ENCODE results near the gene COL18A1. TPM values are rescaled to one million over a fixed set of nuclear protein-coding genes. Genes with fewer than 3 reads are reported as not detected.
"Not testable (repeated sequence)": the region's sequence is repeated elsewhere in the genome, so short reads cannot be mapped to it uniquely, and the experiment has no call there.

The COL18A1 gene
- polyA plus RNA-seq, 3 donors: 90.2 to 118 (median 92.3) TPM

DNA sequence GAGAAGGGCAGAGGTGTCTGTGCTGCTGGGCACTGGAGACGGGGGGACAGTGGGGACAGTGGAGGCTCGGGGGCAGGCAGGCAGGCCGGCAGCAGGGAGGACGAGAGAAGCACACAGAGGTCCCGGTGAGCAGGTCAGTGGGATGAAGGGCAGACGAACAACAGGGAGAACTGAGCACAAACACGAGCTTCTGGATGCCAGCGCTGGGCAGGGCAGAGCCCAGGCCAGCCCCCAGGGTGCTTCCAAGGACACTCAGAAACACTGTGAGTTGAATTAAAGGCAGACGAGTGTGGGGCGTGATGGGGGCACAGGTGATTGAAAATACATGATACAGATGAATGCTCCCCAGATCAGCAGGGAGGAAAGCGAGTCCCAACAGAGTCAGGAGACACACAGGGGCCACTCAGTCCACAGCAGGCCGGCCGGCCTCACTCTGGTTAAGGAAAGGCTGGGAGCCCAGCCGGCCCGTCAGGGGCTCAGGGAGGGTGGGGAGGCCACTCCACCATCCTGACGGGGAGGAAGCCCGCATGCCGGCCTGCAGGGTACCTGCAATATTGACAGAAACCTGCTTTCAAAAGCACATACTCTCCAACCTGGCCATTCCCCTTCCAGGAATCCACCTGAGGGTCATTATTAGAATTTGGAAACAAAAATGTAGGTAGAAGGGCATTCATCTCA is 123.2 kb downstream of the COL18A1 start:
- DNase-seq (ENCODE audit: low read depth in 3 of 3, low spot score in 2 of 3): no peak

DNA sequence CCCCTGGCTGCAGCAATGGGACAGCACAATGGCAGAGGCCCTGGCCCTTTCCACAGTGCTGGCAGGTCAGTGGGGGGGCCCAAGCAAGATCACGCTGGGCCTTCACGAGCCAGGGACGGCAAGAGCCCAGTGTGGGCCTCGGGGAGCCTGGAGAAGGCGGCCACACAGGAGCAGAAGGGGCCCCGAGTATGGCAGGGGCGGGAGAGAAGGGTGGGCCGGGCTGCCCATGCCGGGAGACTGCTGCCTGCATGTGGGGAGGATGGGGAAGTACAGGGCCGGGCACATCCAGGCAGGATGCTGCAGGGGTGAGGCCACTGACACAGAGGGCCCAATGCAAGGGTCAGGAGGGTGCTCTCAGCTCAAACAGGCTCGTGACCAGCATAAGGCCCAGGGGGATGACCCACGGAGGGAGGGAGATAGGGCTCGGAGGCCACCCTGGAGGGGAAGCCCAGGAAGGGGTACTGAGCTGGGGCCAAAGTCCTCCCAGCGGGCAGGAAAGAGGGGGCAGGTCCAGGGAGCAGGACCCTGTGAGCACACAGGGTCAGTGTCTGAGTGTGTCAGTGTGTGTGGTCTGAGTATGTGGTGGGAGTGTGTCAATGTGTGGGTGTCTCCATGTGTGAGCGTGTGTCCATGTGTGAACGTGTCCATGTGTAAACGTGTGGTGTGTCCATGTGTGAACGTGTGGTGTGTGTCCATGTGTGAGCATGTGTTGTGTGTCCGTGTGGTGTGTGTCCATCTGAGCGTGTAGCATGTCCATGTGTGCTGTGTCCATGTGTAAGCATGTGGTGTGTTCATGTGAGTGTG is 124.2 kb downstream of the COL18A1 start:
- DNase-seq (ENCODE audit: low read depth in 3 of 3, low spot score in 2 of 3): no peak

GRCh38 chr21:45529785-45530422 is 124.9 kb downstream of the COL18A1 start:
- DNase-seq (ENCODE audit: low read depth in 3 of 3, low spot score in 2 of 3): no peak

- DNase-seq (ENCODE audit: low read depth in 3 of 3, low spot score in 2 of 3): no peak
These were observed 125.6 kb downstream of the COL18A1 start for GRCh38 chr21:45530423-45531113.

DNA sequence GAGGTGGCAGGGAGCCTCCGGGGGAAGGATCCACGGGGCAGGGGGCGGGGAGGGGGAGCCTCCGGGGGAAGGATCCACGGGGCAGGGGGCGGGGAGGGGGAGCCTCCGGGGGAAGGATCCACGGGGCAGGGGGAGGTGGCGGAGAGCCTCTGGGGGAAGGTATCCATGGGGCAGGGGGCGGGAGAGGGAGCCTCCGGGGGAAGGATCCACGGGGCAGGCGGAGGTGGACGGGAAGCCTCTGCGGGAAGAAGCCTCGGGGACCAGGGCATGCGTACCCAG is 126.1 kb downstream of the COL18A1 start:
- DNase-seq (ENCODE audit: low read depth in 3 of 3, low spot score in 2 of 3): not testable (repeated sequence)

DNA sequence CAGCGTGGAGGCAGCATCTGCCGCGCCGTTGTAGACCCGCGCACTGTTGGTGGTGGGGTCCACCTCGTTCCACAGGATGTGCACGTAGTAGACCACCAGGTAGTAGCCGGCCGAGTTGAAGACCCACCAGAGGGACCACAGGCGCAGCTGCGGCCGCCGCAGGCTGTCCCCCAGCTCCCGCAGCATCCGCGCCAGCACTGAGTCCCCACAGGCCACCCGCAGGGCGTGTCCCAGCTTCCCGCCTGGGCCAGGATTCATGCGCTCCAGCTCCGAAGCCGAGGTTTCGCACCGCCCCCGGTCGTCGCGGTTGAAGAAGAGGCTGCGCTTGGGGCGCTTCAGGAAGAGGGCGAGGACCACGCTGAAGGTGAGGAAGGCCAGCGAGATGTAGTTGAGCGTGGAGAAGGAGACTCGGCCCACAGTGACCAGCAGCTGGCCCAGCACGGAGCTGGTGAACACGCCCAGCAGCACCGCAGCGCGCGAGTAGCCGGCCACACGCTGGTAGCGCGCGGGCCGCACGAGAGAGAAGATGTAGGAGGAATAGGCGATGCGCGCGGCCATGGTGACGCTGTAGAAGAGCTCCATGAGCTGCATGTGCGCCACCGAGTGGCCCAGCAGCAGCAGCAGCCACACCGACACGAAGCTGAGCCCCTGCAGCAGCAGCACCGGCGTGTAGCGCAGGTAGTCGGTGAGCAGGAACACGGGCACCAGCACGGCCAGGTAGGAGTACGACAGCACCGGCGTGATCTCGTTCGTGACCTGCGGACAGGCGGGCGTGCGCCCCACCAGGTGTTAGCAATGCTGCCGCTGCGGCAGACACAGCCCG is 126.6 kb downstream of the COL18A1 start:
- no peak for DNase-seq (ENCODE audit: low read depth in 3 of 3, low spot score in 2 of 3)

DNA sequence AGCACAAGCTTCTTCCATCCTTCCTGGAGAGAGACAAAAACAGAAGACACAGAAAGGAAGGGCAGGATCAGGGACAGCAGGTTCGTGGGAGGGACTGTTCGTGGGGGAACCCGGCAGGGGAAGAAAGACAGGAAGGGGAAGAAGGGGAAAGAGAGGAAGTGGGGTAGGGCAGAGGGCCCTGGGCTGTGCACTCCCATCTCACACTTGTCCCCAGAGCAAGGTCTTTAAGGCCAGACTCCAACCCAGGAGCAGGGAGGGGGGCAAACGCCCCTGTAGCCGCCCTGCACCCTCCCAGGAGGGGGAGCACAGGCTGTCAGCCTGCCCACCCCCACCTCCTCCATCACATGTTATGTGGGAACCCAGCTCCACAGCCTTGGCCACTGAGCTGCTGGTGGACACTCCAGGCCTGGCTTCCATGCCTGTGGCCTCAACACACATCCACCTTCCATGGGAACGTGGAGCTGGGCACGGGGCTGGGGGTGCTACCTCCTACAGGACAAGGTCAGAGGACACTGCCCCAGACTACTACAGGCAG is 127.9 kb downstream of the COL18A1 start:
- DNase-seq (ENCODE audit: low read depth in 3 of 3, low spot score in 2 of 3): no peak

- no peak for DNase-seq (ENCODE audit: low read depth in 3 of 3, low spot score in 2 of 3)
These were observed 128.4 kb downstream of the COL18A1 start for GRCh38 chr21:45533361-45533845.

DNA sequence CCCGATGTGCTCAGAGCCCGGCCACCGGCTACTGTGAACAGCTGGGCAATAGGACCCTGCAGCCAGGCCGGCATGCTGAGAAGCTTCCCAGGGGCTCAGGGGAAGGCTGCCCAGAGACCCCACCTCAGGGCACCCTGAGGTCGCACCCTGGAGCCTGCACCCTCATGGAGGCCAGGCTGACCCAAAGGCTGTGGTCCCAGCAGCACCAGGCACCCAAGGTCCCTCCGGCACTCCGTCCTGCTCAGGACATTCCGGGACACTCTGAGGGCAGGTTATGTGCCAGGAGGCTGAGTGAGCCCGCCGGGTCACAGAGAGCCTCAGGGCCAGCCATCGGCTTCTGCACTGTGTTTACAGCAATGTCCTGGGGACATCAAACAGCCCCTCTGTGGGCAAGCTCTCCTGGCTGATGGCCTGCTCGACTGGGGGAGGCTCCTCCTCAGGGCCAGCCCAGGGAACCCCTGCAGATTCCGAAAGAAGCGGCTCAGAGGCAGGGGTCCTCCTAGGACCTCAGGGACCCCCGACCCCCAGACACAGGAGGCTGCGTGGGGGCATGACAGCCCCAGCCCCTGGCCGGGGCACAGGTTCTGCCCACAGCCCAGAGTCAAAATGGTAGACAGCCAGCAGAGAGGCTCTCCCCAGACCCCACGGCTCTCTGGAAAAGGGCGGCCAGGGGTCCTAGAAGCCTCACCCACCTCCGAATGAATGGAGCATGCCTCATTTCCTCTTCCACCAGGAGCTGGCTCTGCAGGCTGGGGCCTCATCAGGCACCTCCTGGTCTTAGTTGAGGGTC is 129.1 kb downstream of the COL18A1 start:
- no peak for DNase-seq (ENCODE audit: low read depth in 3 of 3, low spot score in 2 of 3)

DNA sequence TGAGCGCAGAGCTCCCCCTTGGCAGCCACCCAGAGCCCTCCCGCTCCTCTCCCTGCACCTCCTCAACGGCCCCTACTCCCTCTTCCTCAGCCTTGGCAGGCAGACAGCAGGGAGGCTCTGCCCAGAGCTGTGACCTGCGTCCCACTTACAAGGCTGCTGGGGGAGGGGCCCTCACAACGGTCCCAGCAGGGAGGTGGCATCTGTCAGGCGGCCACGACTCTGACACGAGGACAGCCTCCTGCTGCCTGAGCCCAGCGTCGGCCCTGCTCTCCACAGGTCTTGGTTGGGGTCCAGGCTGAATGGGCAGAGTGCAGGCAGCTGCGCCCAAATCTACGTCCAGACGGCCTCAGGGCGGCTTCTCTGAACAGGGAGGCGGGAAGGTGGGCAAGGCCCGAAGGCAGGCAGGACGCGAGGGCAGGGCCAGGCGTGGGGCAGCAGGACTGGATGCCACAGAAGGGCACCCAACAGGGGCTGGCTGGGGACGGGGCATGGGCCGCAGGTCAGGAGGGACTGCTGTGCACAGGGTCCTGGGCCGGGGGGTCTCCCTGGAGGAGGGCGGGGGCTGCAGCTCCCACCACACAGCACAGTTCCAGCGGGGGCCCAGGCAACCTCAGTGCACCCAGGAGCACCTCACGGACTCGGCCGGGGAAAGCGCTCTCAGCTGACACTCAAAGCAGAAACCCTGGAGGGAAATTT is 129.8 kb downstream of the COL18A1 start:
- DNase-seq (ENCODE audit: low read depth in 3 of 3, low spot score in 2 of 3): peak in 1 of 3 donors; percentile 36

- DNase-seq (ENCODE audit: low read depth in 3 of 3, low spot score in 2 of 3): no peak
These were observed 130.5 kb downstream of the COL18A1 start for GRCh38 chr21:45535341-45536081.

DNA sequence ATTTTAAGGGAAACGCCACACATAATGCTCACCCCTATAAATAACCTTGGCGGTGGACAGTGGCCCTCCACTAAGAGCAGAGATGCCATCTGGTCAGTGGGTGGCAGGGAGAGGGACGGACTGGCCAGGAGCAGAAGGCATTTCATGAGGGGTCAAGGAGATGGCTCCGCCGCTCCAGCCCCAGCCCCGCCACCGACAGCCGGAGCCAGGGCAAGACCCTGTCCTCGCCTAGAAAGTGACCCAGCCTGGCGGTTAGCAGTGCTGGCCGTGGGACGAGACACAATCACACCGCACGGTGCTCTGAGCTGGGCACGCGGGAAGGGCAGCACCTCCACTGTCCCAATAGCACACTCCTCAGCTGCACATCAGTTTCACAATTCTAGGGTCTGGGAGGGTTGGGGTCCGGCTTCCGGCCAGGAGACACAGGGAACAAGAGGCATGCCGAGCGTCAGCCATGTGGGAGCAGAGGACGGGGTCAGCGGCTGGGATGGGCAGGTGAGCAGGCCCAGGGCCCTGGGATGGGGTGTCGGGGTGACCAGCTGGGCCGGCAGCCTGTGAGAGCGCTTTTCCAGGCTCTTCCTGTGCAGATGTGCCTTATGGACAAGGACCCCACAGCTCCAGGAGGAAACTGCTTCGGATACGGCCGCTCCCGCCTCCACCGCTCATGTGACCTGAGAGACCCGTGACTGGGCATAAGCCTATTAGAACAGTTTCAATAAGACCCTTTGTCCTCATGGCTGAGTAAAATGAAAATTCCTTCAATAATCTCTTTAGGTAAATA is 131.5 kb downstream of the COL18A1 start:
- no peak for DNase-seq (ENCODE audit: low read depth in 3 of 3, low spot score in 2 of 3)

DNA sequence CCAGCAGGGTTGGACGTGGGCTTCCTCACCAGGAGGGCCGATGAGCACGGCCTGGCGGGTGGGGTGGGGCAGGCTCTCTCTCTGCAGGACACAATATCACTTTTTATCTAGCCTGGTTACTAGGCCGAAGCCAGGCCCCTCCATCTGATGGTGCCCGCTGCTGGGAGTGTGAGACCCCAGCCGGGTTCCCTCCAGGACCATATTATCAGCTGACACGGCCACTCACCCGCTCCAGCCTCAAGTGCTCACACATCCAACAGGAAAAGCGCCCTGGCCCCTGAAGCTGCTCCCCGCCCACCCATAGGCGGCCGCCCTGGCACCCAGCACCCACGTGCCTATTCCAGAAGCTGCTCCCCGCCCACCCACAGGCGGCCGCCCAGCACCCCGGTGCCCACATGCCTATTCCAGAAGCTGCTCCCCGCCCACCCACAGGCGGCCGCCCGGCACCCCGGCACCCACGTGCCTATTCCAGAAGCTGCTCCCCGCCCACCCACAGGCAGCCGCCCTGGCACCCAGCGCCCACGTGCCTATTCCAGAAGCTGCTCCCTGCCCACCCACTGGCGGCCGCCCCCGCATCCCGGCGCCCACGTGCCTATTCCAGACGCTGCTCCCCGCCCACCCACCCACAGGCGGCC is 132.3 kb downstream of the COL18A1 start:
- DNase-seq (ENCODE audit: low read depth in 3 of 3, low spot score in 2 of 3): no peak

- no peak for DNase-seq (ENCODE audit: low read depth in 3 of 3, low spot score in 2 of 3)
These were observed 132.9 kb downstream of the COL18A1 start for GRCh38 chr21:45537746-45538291.

DNA sequence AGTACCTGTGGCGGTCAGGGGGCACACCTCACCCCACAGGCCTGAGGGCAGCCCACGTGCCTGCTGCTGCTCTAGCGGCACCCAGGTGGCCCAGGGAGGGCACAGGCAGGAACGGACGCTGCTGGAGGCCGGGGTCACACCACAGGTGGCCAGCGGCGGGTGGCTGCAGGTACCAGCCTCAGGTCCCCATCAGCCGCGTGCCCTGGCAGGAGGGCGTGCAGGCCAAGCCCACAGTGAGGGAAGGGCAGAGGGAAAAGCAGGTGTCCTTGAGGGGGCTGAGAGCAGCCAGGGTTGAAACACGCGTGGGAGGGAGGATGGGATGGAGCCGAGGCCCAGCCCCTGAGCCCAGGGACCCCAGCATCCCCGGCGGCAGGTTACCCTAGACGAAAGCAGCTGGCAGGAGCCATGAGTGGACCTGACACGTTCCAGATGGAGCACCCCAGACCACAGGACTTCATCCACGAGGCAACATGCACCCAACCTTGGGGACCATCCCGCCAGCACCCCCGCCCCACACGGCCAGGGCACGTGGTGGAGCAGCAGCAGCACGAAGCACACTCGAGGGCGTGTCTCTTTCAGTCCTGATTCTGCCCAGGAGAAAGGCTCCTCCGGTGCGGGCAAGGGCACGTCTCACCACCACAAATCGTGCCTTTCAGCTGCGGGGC is 133.5 kb downstream of the COL18A1 start:
- no peak for DNase-seq (ENCODE audit: low read depth in 3 of 3, low spot score in 2 of 3)

All from right renal cortex interstitium (tissue), 3 donors.